HG02571 (cell line): ENCODE data around the gene TIE1.

ENCODE experiments used
- ATAC-seq: cut with Tn5 transposase; IDR thresholded peaks from one replicate; pipeline ENCODE4 v1.9.1; 2021; ENCODE audit warnings: mild to moderate bottlenecking, moderate library complexity; ENCODE audit not compliant: unreplicated experiment

TIE1 gene

DNA sequence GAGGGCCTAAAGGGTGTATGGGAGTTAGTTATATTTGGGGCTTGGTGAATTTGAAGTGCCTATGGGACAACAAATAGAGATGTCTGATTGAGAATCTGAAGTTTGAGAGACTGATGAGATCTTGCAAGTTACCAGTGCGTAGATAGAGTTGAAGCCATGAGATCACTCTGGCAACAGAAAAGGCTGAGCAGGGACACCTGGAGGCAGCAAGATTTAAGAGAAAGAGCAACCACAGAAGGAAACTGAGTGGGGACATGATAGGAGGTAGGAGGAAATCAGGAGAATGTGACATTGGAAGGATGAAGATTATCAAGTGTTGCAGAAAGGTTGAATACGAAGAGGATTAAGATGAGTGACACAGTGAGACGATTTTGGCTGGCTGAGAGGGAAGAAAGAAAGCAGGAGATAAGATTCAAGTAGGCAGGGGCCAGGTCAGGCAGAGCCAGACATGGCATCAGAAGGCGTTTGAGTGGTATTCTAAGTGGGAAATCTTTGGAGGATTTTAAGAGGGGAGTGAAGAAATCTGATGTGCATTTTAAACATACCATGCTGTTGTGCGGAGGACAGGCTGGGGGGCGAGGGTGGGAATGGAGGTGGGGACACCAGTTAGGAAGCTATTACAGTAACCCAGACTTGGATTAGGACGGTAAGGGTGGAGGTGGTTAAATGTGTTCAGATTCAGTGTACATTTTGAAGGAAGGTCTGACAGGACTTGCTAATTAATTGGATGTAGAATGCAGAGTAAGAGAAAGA, 33.8 kb downstream of the TIE1 start:
- ATAC-seq: no peak

DNA sequence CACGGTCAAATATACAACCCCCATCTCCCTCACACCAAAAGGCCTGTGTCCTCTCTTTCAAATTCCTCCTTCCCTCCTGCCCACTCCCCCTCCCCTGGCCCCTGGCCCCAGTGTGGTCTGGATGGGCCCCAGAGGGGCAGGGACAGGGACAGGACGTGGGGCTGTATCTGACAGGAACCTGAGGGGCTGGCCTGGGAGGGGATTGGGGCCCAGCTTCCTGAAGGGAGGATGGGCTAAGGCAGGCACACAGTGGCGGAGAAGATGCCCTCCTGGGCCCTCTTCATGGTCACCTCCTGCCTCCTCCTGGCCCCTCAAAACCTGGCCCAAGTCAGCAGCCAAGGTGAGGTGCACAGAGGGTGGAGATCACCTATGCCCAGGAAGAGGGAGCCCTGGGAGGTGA, 36.8 kb downstream of the TIE1 start, which contains the start of gene MPL:
TSS of gene MPL (plus strand) at position 231 of the 400 bp plus-strand sequence. CDS start at position 262, 31 bp downstream.
- ATAC-seq: no peak

- ATAC-seq: no peak
These were observed 37.2 kb downstream of the TIE1 start for GRCh38 chr1:43338001-43338400.

- ATAC-seq: no peak
These were observed 38.9 kb downstream of the TIE1 start for GRCh38 chr1:43339584-43340232.

GRCh38 chr1:43340559-43340958, 39.8 kb downstream of the TIE1 start:
- ATAC-seq: no peak

DNA sequence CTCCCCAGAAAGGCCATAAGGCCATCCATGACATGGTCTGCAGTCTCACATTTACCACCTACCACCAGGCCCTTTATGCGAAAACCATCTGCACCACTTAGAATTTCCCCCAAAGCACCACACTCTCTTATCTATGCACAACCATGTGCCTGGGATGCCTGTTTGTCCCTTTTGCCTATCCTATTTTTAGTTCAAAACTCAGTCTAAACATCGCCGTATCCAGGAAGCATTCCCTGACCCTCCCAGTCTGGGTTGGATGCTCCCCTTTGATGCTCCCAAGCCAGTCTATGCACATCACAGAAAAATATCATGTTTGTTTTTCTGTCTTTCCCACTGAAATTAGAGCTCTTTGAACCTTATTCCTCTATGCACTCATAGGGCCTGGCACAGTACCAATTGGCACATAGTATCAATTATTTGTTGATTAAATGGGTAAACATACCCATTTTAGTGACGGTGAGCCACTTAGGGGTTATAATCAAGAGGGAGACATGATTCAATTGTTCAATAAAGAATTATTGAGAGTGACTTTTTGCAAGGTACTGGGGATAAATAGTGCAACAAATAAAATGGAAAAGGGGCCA, 43.6 kb downstream of the TIE1 start:
- ATAC-seq: no peak

DNA sequence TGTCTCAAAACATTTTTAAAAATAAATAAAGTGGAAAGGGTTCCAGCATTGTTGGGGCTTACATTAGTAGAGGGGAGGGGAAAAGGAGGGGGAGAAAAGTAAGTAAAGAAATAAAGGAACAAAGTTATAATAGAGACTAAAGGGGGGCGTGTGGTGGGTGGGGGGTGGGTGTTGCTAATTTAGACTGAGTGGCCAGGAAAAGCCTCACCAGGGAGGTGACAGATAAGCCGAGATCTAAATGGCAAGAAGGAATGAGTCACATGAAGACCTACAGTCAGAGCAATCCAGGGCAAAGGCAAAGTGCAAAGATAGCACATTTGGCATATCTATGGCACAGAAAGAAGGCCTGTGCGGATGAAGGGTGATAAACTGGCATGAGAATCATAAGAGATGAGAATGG, 44.3 kb downstream of the TIE1 start:
- no peak for ATAC-seq

- no peak for ATAC-seq
These were observed 45.9 kb downstream of the TIE1 start for GRCh38 chr1:43346636-43347035.

GRCh38 chr1:43348343-43348808, 47.6 kb downstream of the TIE1 start:
- ATAC-seq: no peak

GRCh38 chr1:43348809-43349593, 48.2 kb downstream of the TIE1 start:
- no peak for ATAC-seq

DNA sequence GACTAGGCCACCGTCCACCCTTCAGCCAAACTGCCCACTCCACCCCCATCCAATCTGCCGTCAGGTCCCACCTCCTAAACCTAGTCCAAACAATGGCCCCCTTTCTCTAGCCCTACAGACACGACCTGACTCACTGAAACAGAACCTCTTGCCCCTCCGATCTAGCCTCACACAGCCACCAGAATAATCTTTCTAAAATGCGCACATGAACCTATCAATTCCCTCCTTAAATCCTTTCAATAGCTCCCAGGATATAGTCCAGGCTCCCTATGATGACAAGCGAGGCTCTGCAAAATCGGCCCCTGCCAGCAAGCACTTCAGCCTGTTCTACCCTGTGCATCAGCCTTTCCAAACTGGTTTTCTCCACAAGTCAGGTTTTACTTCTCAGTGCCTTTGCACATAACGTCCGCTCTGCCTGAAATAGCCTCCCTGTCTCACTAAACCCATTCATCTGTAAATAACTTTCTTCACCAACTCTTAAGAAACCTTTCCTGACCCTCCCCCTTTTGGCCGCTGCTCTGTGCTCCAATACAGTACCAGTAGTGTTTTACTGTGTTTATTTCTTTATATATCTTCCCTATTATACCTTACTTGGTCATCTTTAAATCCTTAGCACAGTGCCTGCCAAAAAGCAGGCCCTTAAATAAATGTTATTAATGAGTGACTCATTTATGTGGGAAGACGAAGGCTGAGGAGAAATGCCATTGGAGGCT, 49.0 kb downstream of the TIE1 start:
- no peak for ATAC-seq

GRCh38 chr1:43350976-43351375, 50.2 kb downstream of the TIE1 start:
- no peak for ATAC-seq

- no peak for ATAC-seq
These were observed 50.9 kb downstream of the TIE1 start for GRCh38 chr1:43351421-43352350.

DNA sequence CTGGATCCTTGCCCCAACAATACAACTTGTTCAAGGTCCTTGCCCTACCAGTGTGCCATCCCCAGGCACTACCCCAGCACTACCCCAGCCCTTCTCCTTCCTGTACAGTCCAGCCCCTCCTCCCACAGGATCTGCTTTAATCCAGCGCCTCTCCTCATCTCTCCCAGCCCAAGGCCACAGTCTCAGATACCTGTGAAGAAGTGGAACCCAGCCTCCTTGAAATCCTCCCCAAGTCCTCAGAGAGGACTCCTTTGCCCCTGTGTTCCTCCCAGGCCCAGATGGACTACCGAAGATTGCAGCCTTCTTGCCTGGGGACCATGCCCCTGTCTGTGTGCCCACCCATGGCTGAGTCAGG, 51.5 kb downstream of the TIE1 start:
- no peak for ATAC-seq

- no peak for ATAC-seq
These were observed 52.1 kb downstream of the TIE1 start for GRCh38 chr1:43352881-43353280.

DNA sequence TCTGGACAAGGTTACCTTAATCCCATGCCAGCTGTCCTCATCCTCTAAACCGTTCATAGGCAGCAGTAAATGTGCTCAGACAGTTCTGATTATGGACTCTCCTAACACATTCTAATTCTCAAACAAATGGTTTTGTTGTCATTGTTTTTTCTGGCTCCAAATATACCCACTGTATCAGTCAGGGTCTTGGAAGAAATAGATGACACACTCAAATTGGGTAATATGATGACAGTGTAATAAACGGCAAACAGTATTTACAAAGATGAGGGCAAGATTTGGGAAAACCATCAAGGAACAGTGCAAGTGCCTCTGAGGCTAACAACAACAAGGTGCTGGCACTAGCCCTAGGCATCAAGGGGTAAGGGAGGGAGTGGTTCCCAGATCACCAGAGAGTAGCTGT, 53.7 kb downstream of the TIE1 start:
- ATAC-seq: no peak

- ATAC-seq: no peak
These were observed 54.2 kb downstream of the TIE1 start for GRCh38 chr1:43354936-43355335.

GRCh38 chr1:43357251-43357650, 56.5 kb downstream of the TIE1 start:
- ATAC-seq: no peak

- ATAC-seq: peak; percentile 11
These were observed 57.5 kb downstream of the TIE1 start for GRCh38 chr1:43358121-43358745.
